Measurements from ENCODE around the gene CERS5.
A peak's percentile ranks its signal among the peaks of the same experiment; 100 is the strongest.

CERS5 gene

GRCh38 chr12:50129290-50129689 lies 37.9 kb downstream of the CERS5 start:
- no peak for DNase-seq

GRCh38 chr12:50127546-50127945 lies 39.6 kb downstream of the CERS5 start:
- DNase-seq = no peak

- DNase-seq = no peak
Observed at GRCh38 chr12:50123203-50123602, 44.0 kb downstream of the CERS5 start.

GRCh38 chr12:50121641-50122040 lies 45.5 kb downstream of the CERS5 start:
- DNase-seq = no peak

- no peak for DNase-seq
Observed at GRCh38 chr12:50120953-50121352, 46.2 kb downstream of the CERS5 start.

- DNase-seq = no peak
Observed at GRCh38 chr12:50120521-50120920, 46.6 kb downstream of the CERS5 start.

- DNase-seq = no peak
Observed at GRCh38 chr12:50119387-50119786, 47.8 kb downstream of the CERS5 start.

GRCh38 chr12:50117057-50117622 lies 50.0 kb downstream of the CERS5 start:
- no peak for DNase-seq

GRCh38 chr12:50112456-50113218 lies 54.5 kb downstream of the CERS5 start:
- no peak for DNase-seq

- peak; percentile 100 for DNase-seq
Observed at GRCh38 chr12:50111693-50112455, 55.3 kb downstream of the CERS5 start, which contains the start of gene COX14. Gene COX14 (plus strand): TSS chr12:50112236. CDS start chr12:50120044, 7,808 bp downstream.

GRCh38 chr12:50111395-50111692 lies 55.8 kb downstream of the CERS5 start:
- no peak for DNase-seq

- no peak for DNase-seq
Observed at GRCh38 chr12:50110762-50111351, 56.3 kb downstream of the CERS5 start.

- DNase-seq = no peak
Observed at GRCh38 chr12:50110127-50110761, 56.9 kb downstream of the CERS5 start.

GRCh38 chr12:50109319-50109718 lies 57.9 kb downstream of the CERS5 start:
- DNase-seq = no peak

- DNase-seq = no peak
Observed at GRCh38 chr12:50107416-50108268, 59.5 kb downstream of the CERS5 start.

GRCh38 chr12:50106907-50107306 lies 60.3 kb downstream of the CERS5 start:
- no peak for DNase-seq

- no peak for DNase-seq
Observed at GRCh38 chr12:50105913-50106450, 61.2 kb downstream of the CERS5 start.

- DNase-seq = no peak
Observed at GRCh38 chr12:50104417-50105366, 62.5 kb downstream of the CERS5 start.

GRCh38 chr12:50103767-50104321 lies 63.3 kb downstream of the CERS5 start, which contains the start of gene GPD1:
Gene GPD1 (plus strand): TSS chr12:50104008. CDS start chr12:50104051, 43 bp downstream.
- DNase-seq = no peak

GRCh38 chr12:50103351-50103750 lies 63.8 kb downstream of the CERS5 start:
- no peak for DNase-seq
